ENCODE data around the gene CELA2B. TPM values are rescaled to one million over a fixed set of nuclear protein-coding genes. Genes with fewer than 3 reads are reported as not detected.

CELA2B gene
- total and polyA plus RNA-seq, 10 of the 15 experiments (the other 5 are each of a cell fraction or from before 2014, with no cell fraction given): not detected

DNA sequence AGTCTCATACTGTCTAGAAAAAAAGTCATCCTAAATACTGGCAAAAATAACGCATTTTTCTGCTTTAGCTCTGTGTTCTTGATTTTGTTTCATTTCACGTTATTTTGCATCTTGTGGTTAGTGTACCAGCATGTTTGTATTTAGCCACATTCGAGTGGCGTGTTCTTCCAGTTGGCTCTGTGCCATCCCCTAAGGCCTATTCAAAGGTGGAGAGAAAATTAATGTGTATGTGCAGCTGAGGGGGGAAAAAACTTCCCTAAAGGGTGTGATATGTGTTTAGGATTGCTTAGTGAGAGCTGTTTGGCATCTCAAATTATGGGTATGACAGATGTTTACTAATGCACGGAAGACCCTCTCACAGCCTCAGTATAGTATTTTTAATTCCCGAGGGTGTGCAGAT is 62.9 kb downstream of the CELA2B start (continued):
- TF ChIP-seq, protein P1, sequence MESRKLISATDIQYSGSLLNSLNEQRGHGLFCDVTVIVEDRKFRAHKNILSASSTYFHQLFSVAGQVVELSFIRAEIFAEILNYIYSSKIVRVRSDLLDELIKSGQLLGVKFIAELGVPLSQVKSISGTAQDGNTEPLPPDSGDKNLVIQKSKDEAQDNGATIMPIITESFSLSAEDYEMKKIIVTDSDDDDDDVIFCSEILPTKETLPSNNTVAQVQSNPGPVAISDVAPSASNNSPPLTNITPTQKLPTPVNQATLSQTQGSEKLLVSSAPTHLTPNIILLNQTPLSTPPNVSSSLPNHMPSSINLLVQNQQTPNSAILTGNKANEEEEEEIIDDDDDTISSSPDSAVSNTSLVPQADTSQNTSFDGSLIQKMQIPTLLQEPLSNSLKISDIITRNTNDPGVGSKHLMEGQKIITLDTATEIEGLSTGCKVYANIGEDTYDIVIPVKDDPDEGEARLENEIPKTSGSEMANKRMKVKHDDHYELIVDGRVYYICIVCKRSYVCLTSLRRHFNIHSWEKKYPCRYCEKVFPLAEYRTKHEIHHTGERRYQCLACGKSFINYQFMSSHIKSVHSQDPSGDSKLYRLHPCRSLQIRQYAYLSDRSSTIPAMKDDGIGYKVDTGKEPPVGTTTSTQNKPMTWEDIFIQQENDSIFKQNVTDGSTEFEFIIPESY (IDR thresholded peaks at IDR 0.05): no peak
- TF ChIP-seq, protein P2, sequence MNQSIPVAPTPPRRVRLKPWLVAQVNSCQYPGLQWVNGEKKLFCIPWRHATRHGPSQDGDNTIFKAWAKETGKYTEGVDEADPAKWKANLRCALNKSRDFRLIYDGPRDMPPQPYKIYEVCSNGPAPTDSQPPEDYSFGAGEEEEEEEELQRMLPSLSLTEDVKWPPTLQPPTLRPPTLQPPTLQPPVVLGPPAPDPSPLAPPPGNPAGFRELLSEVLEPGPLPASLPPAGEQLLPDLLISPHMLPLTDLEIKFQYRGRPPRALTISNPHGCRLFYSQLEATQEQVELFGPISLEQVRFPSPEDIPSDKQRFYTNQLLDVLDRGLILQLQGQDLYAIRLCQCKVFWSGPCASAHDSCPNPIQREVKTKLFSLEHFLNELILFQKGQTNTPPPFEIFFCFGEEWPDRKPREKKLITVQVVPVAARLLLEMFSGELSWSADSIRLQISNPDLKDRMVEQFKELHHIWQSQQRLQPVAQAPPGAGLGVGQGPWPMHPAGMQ (IDR thresholded peaks at IDR 0.05; ENCODE audit: borderline replicate concordance): no peak
- no peak for TF ChIP-seq NFYB (IDR thresholded peaks at IDR 0.05; ENCODE audit: insufficient read depth, low read depth, low read length)
- no peak for TF ChIP-seq TCF3 (IDR thresholded peaks at IDR 0.05; ENCODE audit: borderline replicate concordance, insufficient read depth, low read depth, low read length)

DNA sequence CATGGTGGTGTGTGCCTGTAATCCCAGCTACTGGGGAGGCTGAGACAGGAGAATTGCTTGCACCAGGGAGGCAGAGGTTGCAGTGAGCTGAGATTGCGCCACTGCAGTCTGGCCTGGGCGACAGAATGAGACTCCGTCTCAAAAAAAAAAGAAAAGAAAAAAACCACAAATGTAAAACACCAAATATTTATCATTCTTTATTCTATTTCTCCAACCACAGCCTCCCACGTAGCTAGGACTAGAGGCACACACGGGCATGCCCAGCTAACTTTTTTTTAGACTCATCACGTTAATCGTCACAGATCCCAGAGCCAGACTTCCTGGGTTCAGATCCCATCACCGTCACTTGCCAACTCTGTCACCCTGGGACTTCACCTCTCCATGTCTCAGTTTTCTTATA is 64.3 kb downstream of the CELA2B start:
- in situ Hi-C loops (cut with MboI): no loop called here
- RAD21 ChIA-PET (ENCODE audit: unreplicated experiment): no interaction called here

More for the DNA sequence above, 64.3 kb downstream of the CELA2B start:
- Histone ChIP-seq H3K9me3 (replicated peaks; ENCODE audit: control insufficient read depth, insufficient read depth, low read length) (no peaks in the 10 kb centered on the region), H3K27me3 (replicated peaks in 1 of 2; ENCODE audit: control insufficient read depth in 2 of 2, insufficient read depth in 2 of 2, low read length in 1 of 2) (no peaks in the 10 kb centered on the region), H3K4me3 (no peak overlapping the region), H2AFZ (ENCODE audit: control insufficient read depth, low read depth, low read length) (no peak overlapping the region), H3K9ac (ENCODE audit: control insufficient read depth, insufficient read depth, low read length) (no peak overlapping the region), H3K36me3 (ENCODE audit: control insufficient read depth in 2 of 2, insufficient read depth in 2 of 2, low read length in 1 of 2) (peaks cover 0 to 25% of the 10 kb centered on the region in 2 experiments; a peak in 3 of 4 replicates), H3K79me2 (ENCODE audit: control insufficient read depth, insufficient read depth, low read length) (no peaks in the 10 kb centered on the region), H3K4me2 (ENCODE audit: control insufficient read depth, insufficient read depth) (no peak overlapping the region), H4K20me1 (ENCODE audit: control insufficient read depth, insufficient read depth) (no peaks in the 10 kb centered on the region), H3K27ac (ENCODE audit: control insufficient read depth, insufficient read depth) (no peak overlapping the region), H3K4me1 (ENCODE audit: control insufficient read depth, insufficient read depth, low read length) (no peaks in the 10 kb centered on the region)
- ChIA-PET CTCF (no interaction called here), SMC1A (ENCODE audit: uncharacterized antibody, unreplicated experiment) (interaction anchor here (0.6 to 1.1 kb wide), 2 partner anchors 14 to 177 kb away, joined by 3 to 5 read pairs; no protein-coding TSS in a partner anchor), POLR2A (no interaction called here)
- no TSS peak for BruUV-seq (replicated peaks)
- ATAC-seq (no peak), FAIRE-seq (no peak), DNase-seq (ENCODE audit: low read depth, low spot score) (no peak)
- intact Hi-C loops (cut with micrococcal nuclease; ENCODE audit: unreplicated experiment): no loop called here
- 90% methylated on average over 8 of the region's 8 CpGs for WGBS (ENCODE audit: insufficient coverage, insufficient replicate concordance, low lambda C conversion rate, missing lambda C conversion rate)
- no peak for TF ChIP-seq TCF3 (IDR thresholded peaks at IDR 0.05; ENCODE audit: borderline replicate concordance, insufficient read depth, low read depth, low read length)
- no peak for TF ChIP-seq CBFB (IDR thresholded peaks at IDR 0.05; ENCODE audit: low read depth)
- TF ChIP-seq SPI1 (IDR thresholded peaks at IDR 0.05; ENCODE audit: borderline replicate concordance, insufficient read depth, low read depth, low read length): no peak
- TF ChIP-seq PML (IDR thresholded peaks at IDR 0.05; ENCODE audit: low read length): no peak

Other genes with a start within 250 kb of the CELA2B start
Only the 7 nearest of the 9 such genes appear.
- 68.9 and 85.1 TPM in 2 replicates for gene EFHD2, start 66.2 kb upstream of the CELA2B start, total RNA-seq (2014; rRNA removed)
- gene EFHD2, start 66.2 kb upstream of the CELA2B start, total RNA-seq (2014; rRNA removed; fragmentation: Illumina TruSeq; extraction: Trizol): 25.7 and 31.5 TPM in 2 replicates
- 106 and 107 TPM in 2 replicates for gene EFHD2, start 66.2 kb upstream of the CELA2B start, total RNA-seq (2021)
- gene EFHD2, start 66.2 kb upstream of the CELA2B start, polyA plus RNA-seq (2011; rRNA removed): 27.6 and 47.2 TPM in 2 replicates
- 8.7 and 31.3 TPM in 2 replicates for gene EFHD2, start 66.2 kb upstream of the CELA2B start, polyA plus RNA-seq (2014; fragmentation: Illumina TruSeq; extraction: Trizol)
- 1 to 10 TPM; 4.0 to 6.6 TPM for gene EFHD2, start 66.2 kb upstream of the CELA2B start, polyA plus RNA-seq (2014; fragmentation: Nextera tagmentation; extraction: Ambion mirVana)
- 99.2 and 126 TPM in 2 replicates for gene EFHD2, start 66.2 kb upstream of the CELA2B start, polyA plus RNA-seq (2014; rRNA removed)
- gene EFHD2, start 66.2 kb upstream of the CELA2B start, polyA plus RNA-seq (2016; fragmentation: Nextera tagmentation; extraction: Ambion mirVana): 100 to 1,000 TPM in 1 of 2 experiments, 10 to 100 TPM in 1; 96.3 to 114 TPM
- gene CTRC, start 37.7 kb upstream of the CELA2B start, total RNA-seq (2014; rRNA removed): not detected in 2 replicates
- gene CTRC, start 37.7 kb upstream of the CELA2B start, total RNA-seq (2014; rRNA removed; fragmentation: Illumina TruSeq; extraction: Trizol): not detected in 2 replicates
- gene CTRC, start 37.7 kb upstream of the CELA2B start, total RNA-seq (2021): 1.5 and 1.9 TPM in 2 replicates
- gene CTRC, start 37.7 kb upstream of the CELA2B start, polyA plus RNA-seq (2011; rRNA removed): not detected in 2 replicates
- 0.79 TPM in 1 of 2 replicates, not detected in the other for gene CTRC, start 37.7 kb upstream of the CELA2B start, polyA plus RNA-seq (2014; fragmentation: Illumina TruSeq; extraction: Trizol)
- not detected for gene CTRC, start 37.7 kb upstream of the CELA2B start, polyA plus RNA-seq (2014; fragmentation: Nextera tagmentation; extraction: Ambion mirVana)
- 0.03 TPM in 1 of 2 replicates, not detected in the other for gene CTRC, start 37.7 kb upstream of the CELA2B start, polyA plus RNA-seq (2014; rRNA removed)
- gene CTRC, start 37.7 kb upstream of the CELA2B start, polyA plus RNA-seq (2016; fragmentation: Nextera tagmentation; extraction: Ambion mirVana): not detected
- gene CELA2A, start 19.4 kb upstream of the CELA2B start, total RNA-seq (2014; rRNA removed): not detected in 2 replicates
- not detected in 2 replicates for gene CELA2A, start 19.4 kb upstream of the CELA2B start, total RNA-seq (2014; rRNA removed; fragmentation: Illumina TruSeq; extraction: Trizol)
- gene CELA2A, start 19.4 kb upstream of the CELA2B start, total RNA-seq (2021): 0.90 and 1.5 TPM in 2 replicates
- not detected in 2 replicates for gene CELA2A, start 19.4 kb upstream of the CELA2B start, polyA plus RNA-seq (2011; rRNA removed)
- not detected in 2 replicates for gene CELA2A, start 19.4 kb upstream of the CELA2B start, polyA plus RNA-seq (2014; fragmentation: Illumina TruSeq; extraction: Trizol)
- gene CELA2A, start 19.4 kb upstream of the CELA2B start, polyA plus RNA-seq (2014; fragmentation: Nextera tagmentation; extraction: Ambion mirVana): not detected
- not detected in 2 replicates for gene CELA2A, start 19.4 kb upstream of the CELA2B start, polyA plus RNA-seq (2014; rRNA removed)
- not detected for gene CELA2A, start 19.4 kb upstream of the CELA2B start, polyA plus RNA-seq (2016; fragmentation: Nextera tagmentation; extraction: Ambion mirVana)
- gene CASP9, start 48.1 kb downstream of the CELA2B start, total RNA-seq (2014; rRNA removed): 7.6 and 8.7 TPM in 2 replicates
- 6.3 and 6.5 TPM in 2 replicates for gene CASP9, start 48.1 kb downstream of the CELA2B start, total RNA-seq (2014; rRNA removed; fragmentation: Illumina TruSeq; extraction: Trizol)
- gene CASP9, start 48.1 kb downstream of the CELA2B start, total RNA-seq (2021): 8.5 and 10.8 TPM in 2 replicates
- 10.1 and 14.6 TPM in 2 replicates for gene CASP9, start 48.1 kb downstream of the CELA2B start, polyA plus RNA-seq (2011; rRNA removed)
- 7.9 and 8.2 TPM in 2 replicates for gene CASP9, start 48.1 kb downstream of the CELA2B start, polyA plus RNA-seq (2014; fragmentation: Illumina TruSeq; extraction: Trizol)
- 1 to 10 TPM; 2.7 to 3.9 TPM for gene CASP9, start 48.1 kb downstream of the CELA2B start, polyA plus RNA-seq (2014; fragmentation: Nextera tagmentation; extraction: Ambion mirVana)
- gene CASP9, start 48.1 kb downstream of the CELA2B start, polyA plus RNA-seq (2014; rRNA removed): 8.8 and 9.8 TPM in 2 replicates
- 1 to 10 TPM; 7.2 to 7.6 TPM for gene CASP9, start 48.1 kb downstream of the CELA2B start, polyA plus RNA-seq (2016; fragmentation: Nextera tagmentation; extraction: Ambion mirVana)
- 12.2 and 12.7 TPM in 2 replicates for gene DNAJC16, start 50.7 kb downstream of the CELA2B start, total RNA-seq (2014; rRNA removed)
- gene DNAJC16, start 50.7 kb downstream of the CELA2B start, total RNA-seq (2014; rRNA removed; fragmentation: Illumina TruSeq; extraction: Trizol): 9.4 and 10.3 TPM in 2 replicates
- gene DNAJC16, start 50.7 kb downstream of the CELA2B start, total RNA-seq (2021): 10.3 and 11.8 TPM in 2 replicates
- gene DNAJC16, start 50.7 kb downstream of the CELA2B start, polyA plus RNA-seq (2011; rRNA removed): 8.6 and 10.6 TPM in 2 replicates
- gene DNAJC16, start 50.7 kb downstream of the CELA2B start, polyA plus RNA-seq (2014; fragmentation: Illumina TruSeq; extraction: Trizol): 8.5 and 10.7 TPM in 2 replicates
- gene DNAJC16, start 50.7 kb downstream of the CELA2B start, polyA plus RNA-seq (2014; fragmentation: Nextera tagmentation; extraction: Ambion mirVana): 1 to 10 TPM; 2.4 to 4.4 TPM
- 7.0 and 7.1 TPM in 2 replicates for gene DNAJC16, start 50.7 kb downstream of the CELA2B start, polyA plus RNA-seq (2014; rRNA removed)
- gene DNAJC16, start 50.7 kb downstream of the CELA2B start, polyA plus RNA-seq (2016; fragmentation: Nextera tagmentation; extraction: Ambion mirVana): 1 to 10 TPM; 6.8 to 6.9 TPM
- gene AGMAT, start 108.9 kb downstream of the CELA2B start, total RNA-seq (2014; rRNA removed): 7.0 and 7.9 TPM in 2 replicates
- gene AGMAT, start 108.9 kb downstream of the CELA2B start, total RNA-seq (2014; rRNA removed; fragmentation: Illumina TruSeq; extraction: Trizol): 5.0 and 5.3 TPM in 2 replicates
- 6.9 and 7.4 TPM in 2 replicates for gene AGMAT, start 108.9 kb downstream of the CELA2B start, total RNA-seq (2021)
- 1.4 and 1.5 TPM in 2 replicates for gene AGMAT, start 108.9 kb downstream of the CELA2B start, polyA plus RNA-seq (2011; rRNA removed)
- 3.5 and 4.7 TPM in 2 replicates for gene AGMAT, start 108.9 kb downstream of the CELA2B start, polyA plus RNA-seq (2014; fragmentation: Illumina TruSeq; extraction: Trizol)
- gene AGMAT, start 108.9 kb downstream of the CELA2B start, polyA plus RNA-seq (2014; fragmentation: Nextera tagmentation; extraction: Ambion mirVana): 1 to 10 TPM in 1 of 2 experiments, under 1 TPM in 1; 0.47 to 1.6 TPM
- 5.7 and 6.0 TPM in 2 replicates for gene AGMAT, start 108.9 kb downstream of the CELA2B start, polyA plus RNA-seq (2014; rRNA removed)
- gene AGMAT, start 108.9 kb downstream of the CELA2B start, polyA plus RNA-seq (2016; fragmentation: Nextera tagmentation; extraction: Ambion mirVana): 1 to 10 TPM; 3.6 to 4.7 TPM
- gene DDI2, start 141.4 kb downstream of the CELA2B start, total RNA-seq (2014; rRNA removed): 24.1 TPM in 2 replicates
- gene DDI2, start 141.4 kb downstream of the CELA2B start, total RNA-seq (2014; rRNA removed; fragmentation: Illumina TruSeq; extraction: Trizol): 17.1 and 17.3 TPM in 2 replicates
- 29.1 and 33.1 TPM in 2 replicates for gene DDI2, start 141.4 kb downstream of the CELA2B start, total RNA-seq (2021)
- 10.8 TPM in 2 replicates for gene DDI2, start 141.4 kb downstream of the CELA2B start, polyA plus RNA-seq (2011; rRNA removed)
- gene DDI2, start 141.4 kb downstream of the CELA2B start, polyA plus RNA-seq (2014; fragmentation: Illumina TruSeq; extraction: Trizol): 22.0 and 23.0 TPM in 2 replicates
- gene DDI2, start 141.4 kb downstream of the CELA2B start, polyA plus RNA-seq (2014; fragmentation: Nextera tagmentation; extraction: Ambion mirVana): 1 to 10 TPM; 3.3 to 3.6 TPM
- gene DDI2, start 141.4 kb downstream of the CELA2B start, polyA plus RNA-seq (2014; rRNA removed): 11.6 and 12.3 TPM in 2 replicates
- gene DDI2, start 141.4 kb downstream of the CELA2B start, polyA plus RNA-seq (2016; fragmentation: Nextera tagmentation; extraction: Ambion mirVana): 10 to 100 TPM in 1 of 2 experiments, 1 to 10 TPM in 1; 7.1 to 10.1 TPM

Measured in GM12878 (cell line).